Panc1 (cell line): Measurements from ENCODE around the gene NINL. TPM values are rescaled to one million over a fixed set of nuclear protein-coding genes. Genes with fewer than 3 reads are reported as not detected.
"Not testable (repeated sequence)": the region's sequence is repeated elsewhere in the genome, so short reads cannot be mapped to it uniquely, and the experiment has no call there.

Source experiments
- ATAC-seq: fragments of 200-7000 bp; cut with Tn5 transposase; 2 replicates; pipeline ENCODE4 v1.9.1; 2020; ENCODE audit warnings: mild to moderate bottlenecking, moderate library complexity
- BruUV-seq: library from RNA; stranded (reverse); fragments of 400-500 nt; replicated peaks from 2 replicates; lab custom pipeline; 2021; lab: Mats Ljungman, UMichigan
- CTCF ChIA-PET: fragments of 300-600 bp; sonication (Branson Sonifier 250); formaldehyde crosslinking; loops from one replicate; lab custom pipeline; 2022; ENCODE audit warnings: antibody characterized with exemption; lab: Charles Lee
- POLR2A ChIA-PET: fragments of 300-600 bp; sonication (Branson Sonifier 250); formaldehyde crosslinking; loops from one replicate; lab custom pipeline; 2022; ENCODE audit warnings: antibody characterized with exemption; lab: Charles Lee
- DNase-seq: peaks from one replicate; pipeline ENCODE4 v3.0.0-alpha.2; 2010; ENCODE audit warnings: low read depth, low spot score
- H3K27ac ChIP-seq: 2 replicates; pipeline ENCODE4 v1.5.1; 2011; ENCODE audit warnings: mild to moderate bottlenecking, low read length, inconsistent platforms
- H3K27me3 ChIP-seq: fragments of 200-500 bp; sonication (Bioruptor generic); 2 replicates; pipeline ENCODE4 v1.6.0; 2014; ENCODE audit warnings: low read length, inconsistent platforms; ENCODE audit not compliant: control insufficient read depth, insufficient read depth
- H3K36me3 ChIP-seq: fragments of 200-500 bp; sonication (Bioruptor generic); 2 replicates; pipeline ENCODE4 v1.5.1; 2014; ENCODE audit warnings: inconsistent platforms, mild to moderate bottlenecking, low read length, moderate library complexity; ENCODE audit not compliant: control insufficient read depth, insufficient read depth
- H3K4me1 ChIP-seq: 2 replicates; pipeline ENCODE4 v1.5.1; 2011; ENCODE audit warnings: inconsistent platforms, mild to moderate bottlenecking, low read length, moderate library complexity; ENCODE audit not compliant: control insufficient read depth, insufficient read depth
- H3K4me3 ChIP-seq, 2 experiments: 2 replicates each; pipeline ENCODE4 v1.5.1; 2011 to 2012; ENCODE audit warnings: low read depth in 2 of 2, low read length in 2 of 2, mild to moderate bottlenecking in 2 of 2, inconsistent platforms in 1 of 2, moderate library complexity in 1 of 2
- H3K9me3 ChIP-seq: fragments of 200-500 bp; sonication (Bioruptor generic); 2 replicates; pipeline ENCODE4 v1.5.1; 2014; ENCODE audit warnings: low read depth, mild to moderate bottlenecking, inconsistent platforms, low read length, moderate library complexity; ENCODE audit not compliant: control insufficient read depth, insufficient read depth
- POLR2AphosphoS5 ChIP-seq: IDR thresholded peaks from 2 replicates; pipeline ENCODE4 v1.6.1; 2012; ENCODE audit warnings: mild to moderate bottlenecking, low read depth, low read length, moderate library complexity
- SIN3A ChIP-seq: IDR thresholded peaks from 2 replicates; pipeline ENCODE4 v1.6.1; 2012; ENCODE audit warnings: low read depth, mild to moderate bottlenecking, low read length, moderate library complexity, borderline replicate concordance; ENCODE audit not compliant: insufficient read depth
- TCF7L2 ChIP-seq: IDR thresholded peaks from 2 replicates; pipeline ENCODE4 v1.6.1; 2011; ENCODE audit warnings: mild to moderate bottlenecking, low read depth, low read length, inconsistent platforms
- in situ Hi-C: cut with HindIII; loops from 2 replicates; pipeline ENCODE4 v1.10.0; 2016; ENCODE audit warnings: low sequenced_read_pairs, low pct_unique_long_range_greater_than_20kb
- intact Hi-C: fragments of 100-400 bp; cut with micrococcal nuclease; formaldehyde crosslinking; loops from one replicate; pipeline ENCODE4 v1.10.0; 2022; ENCODE audit not compliant: unreplicated experiment
- total RNA-seq: library from RNA; stranded (reverse); gene quantifications from one replicate; pipeline ENCODE4 v1.2.1, GENCODE V29; 2021; ENCODE audit not compliant: unreplicated experiment
- TF ChIP-seq, protein P1 (sequence below), 2 experiments: IDR thresholded peaks; 2 replicates each; pipeline ENCODE4 v1.6.1; 2011 to 2012; ENCODE audit warnings: low read depth in 2 of 2, control low read depth in 1 of 2, low read length in 1 of 2, mild to moderate bottlenecking in 1 of 2, moderate library complexity in 1 of 2; ENCODE audit not compliant: insufficient read depth in 1 of 2
- TF ChIP-seq, protein P2 (sequence below): fragments of 450-650 bp; IDR thresholded peaks from 2 replicates; pipeline ENCODE4 v1.5.1; 2017; ENCODE audit warnings: mild to moderate bottlenecking

NINL gene
- total RNA-seq, 1 experiment from 2014 or later = 25.0 TPM

DNA sequence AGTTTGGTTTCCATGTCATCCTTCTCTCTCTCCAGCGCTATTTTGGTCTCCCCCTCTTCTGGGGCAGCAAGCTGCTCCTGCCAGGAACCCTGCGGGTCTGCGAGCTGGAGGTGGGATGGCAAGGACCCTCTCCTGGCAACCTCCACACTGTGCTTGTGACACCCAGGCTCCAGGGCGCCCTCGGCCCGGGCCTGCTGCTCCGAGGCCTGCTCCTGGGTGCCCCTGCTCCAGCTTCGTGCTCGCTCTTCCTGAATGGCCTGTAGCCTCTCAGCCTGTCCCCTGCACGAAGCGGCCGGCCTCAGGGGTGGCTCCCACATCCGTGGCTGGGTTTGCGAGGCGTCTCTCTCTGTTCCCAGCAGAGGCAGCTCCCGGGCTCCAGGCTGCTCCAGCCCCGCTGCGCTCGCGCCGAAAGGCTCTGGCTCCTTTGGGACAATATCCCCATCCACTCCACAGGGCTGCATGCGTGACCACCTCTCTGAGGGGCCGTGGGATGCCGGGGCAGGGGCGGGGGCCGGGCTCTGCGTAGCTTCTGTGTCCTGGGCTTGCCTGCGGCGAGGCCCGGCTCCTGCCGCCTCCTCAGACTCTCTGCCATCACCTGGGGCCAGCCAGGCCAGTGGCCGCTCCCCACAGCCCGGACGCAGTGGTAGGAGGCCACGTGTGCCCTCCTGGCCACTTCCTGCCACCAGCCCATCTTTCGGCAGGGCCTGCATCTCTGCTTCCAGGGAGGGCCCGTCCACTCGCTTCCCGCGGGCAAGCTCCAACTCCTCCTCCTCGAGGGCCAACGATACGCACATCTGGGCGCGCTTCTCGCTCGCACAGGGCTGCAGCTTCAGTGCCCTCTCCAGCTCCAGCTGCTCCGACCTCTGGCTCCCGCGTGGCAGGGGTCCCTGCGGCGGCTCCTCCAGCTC, 109.0 kb downstream of the NINL start:
- no peaks in the 10 kb centered on the region for H3K36me3 ChIP-seq
- no peaks in the 10 kb centered on the region for H3K9me3 ChIP-seq
- ChIA-PET POLR2A (no interaction called here), CTCF (no interaction called here)
- no peak overlapping the region for H3K27ac ChIP-seq
- TF ChIP-seq, protein P1, sequence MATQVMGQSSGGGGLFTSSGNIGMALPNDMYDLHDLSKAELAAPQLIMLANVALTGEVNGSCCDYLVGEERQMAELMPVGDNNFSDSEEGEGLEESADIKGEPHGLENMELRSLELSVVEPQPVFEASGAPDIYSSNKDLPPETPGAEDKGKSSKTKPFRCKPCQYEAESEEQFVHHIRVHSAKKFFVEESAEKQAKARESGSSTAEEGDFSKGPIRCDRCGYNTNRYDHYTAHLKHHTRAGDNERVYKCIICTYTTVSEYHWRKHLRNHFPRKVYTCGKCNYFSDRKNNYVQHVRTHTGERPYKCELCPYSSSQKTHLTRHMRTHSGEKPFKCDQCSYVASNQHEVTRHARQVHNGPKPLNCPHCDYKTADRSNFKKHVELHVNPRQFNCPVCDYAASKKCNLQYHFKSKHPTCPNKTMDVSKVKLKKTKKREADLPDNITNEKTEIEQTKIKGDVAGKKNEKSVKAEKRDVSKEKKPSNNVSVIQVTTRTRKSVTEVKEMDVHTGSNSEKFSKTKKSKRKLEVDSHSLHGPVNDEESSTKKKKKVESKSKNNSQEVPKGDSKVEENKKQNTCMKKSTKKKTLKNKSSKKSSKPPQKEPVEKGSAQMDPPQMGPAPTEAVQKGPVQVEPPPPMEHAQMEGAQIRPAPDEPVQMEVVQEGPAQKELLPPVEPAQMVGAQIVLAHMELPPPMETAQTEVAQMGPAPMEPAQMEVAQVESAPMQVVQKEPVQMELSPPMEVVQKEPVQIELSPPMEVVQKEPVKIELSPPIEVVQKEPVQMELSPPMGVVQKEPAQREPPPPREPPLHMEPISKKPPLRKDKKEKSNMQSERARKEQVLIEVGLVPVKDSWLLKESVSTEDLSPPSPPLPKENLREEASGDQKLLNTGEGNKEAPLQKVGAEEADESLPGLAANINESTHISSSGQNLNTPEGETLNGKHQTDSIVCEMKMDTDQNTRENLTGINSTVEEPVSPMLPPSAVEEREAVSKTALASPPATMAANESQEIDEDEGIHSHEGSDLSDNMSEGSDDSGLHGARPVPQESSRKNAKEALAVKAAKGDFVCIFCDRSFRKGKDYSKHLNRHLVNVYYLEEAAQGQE (IDR thresholded peaks at IDR 0.05; ENCODE audit: insufficient read depth in 1 of 2, low read depth in 2 of 2, low read length in 1 of 2) = no peak
- TF ChIP-seq, protein P2, sequence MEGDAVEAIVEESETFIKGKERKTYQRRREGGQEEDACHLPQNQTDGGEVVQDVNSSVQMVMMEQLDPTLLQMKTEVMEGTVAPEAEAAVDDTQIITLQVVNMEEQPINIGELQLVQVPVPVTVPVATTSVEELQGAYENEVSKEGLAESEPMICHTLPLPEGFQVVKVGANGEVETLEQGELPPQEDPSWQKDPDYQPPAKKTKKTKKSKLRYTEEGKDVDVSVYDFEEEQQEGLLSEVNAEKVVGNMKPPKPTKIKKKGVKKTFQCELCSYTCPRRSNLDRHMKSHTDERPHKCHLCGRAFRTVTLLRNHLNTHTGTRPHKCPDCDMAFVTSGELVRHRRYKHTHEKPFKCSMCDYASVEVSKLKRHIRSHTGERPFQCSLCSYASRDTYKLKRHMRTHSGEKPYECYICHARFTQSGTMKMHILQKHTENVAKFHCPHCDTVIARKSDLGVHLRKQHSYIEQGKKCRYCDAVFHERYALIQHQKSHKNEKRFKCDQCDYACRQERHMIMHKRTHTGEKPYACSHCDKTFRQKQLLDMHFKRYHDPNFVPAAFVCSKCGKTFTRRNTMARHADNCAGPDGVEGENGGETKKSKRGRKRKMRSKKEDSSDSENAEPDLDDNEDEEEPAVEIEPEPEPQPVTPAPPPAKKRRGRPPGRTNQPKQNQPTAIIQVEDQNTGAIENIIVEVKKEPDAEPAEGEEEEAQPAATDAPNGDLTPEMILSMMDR = no peak
- TF ChIP-seq TCF7L2 (no peak), SIN3A (no peak), POLR2AphosphoS5 (no peak)
- in situ Hi-C loops = no loop called here
- no peak overlapping the region for H3K4me3 ChIP-seq
- intact Hi-C loops = no loop called here
- ATAC-seq (no peak), DNase-seq (no peak)
- no TSS peak for BruUV-seq
- no peaks in the 10 kb centered on the region for H3K4me1 ChIP-seq
- no peaks in the 10 kb centered on the region for H3K27me3 ChIP-seq

DNA sequence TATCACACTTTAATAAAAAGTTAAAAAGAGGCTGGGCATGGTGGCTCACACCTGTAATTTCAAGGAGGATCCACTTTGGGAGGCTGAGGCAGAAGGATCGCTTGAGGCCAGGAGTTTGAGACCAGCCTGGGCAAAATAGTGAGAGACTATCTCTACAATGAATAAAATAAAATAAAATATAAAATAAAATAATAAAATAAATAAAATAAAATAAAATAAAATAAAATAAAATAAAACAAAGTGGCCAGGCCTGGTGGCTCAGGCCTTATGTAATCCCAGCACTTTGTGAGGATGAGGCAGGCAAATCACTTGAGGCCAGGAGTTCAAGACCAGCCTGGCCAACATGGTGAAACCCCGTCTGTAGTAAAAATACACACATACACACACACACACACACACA, 112.0 kb downstream of the NINL start:
- H3K4me3 ChIP-seq, intact Hi-C loops, H3K4me1 ChIP-seq, DNase-seq, in situ Hi-C loops, H3K27ac ChIP-seq, H3K27me3 ChIP-seq, H3K36me3 ChIP-seq, H3K9me3 ChIP-seq, ATAC-seq, POLR2A ChIA-PET, BruUV-seq, CTCF ChIA-PET: not testable (repeated sequence)

DNA sequence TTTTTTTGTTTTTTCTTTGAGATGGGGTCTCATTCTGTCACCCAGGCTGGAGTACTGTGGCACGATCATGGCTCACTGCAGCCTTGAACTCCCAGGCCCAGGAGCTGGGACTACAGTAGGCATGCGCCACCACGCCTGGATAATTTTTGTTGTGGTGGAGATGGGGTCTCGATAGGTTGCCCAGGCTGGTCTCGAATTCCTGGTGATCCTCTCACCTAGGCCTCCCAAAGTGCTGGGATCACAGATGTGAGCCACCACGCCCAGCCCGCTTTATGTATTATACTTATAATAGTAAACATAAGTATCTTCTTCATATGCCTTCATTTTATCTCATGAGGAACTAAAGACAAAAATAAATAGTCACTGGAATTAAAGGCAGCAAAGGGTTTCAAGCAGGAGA, 114.3 kb downstream of the NINL start:
- no peak overlapping the region for H3K27ac ChIP-seq
- no peaks in the 10 kb centered on the region for H3K4me1 ChIP-seq
- no peaks in the 10 kb centered on the region for H3K27me3 ChIP-seq
- DNase-seq (no peak), ATAC-seq (no peak)
- CTCF ChIA-PET = no interaction called here
- H3K9me3 ChIP-seq = no peaks in the 10 kb centered on the region
- H3K36me3 ChIP-seq = no peaks in the 10 kb centered on the region; the same call in 1 of the 2 replicates
- H3K4me3 ChIP-seq = no peak overlapping the region
- no peak for TF ChIP-seq TCF7L2
- TF ChIP-seq, protein P1 (IDR thresholded peaks at IDR 0.05; ENCODE audit: insufficient read depth in 1 of 2, low read depth in 2 of 2, low read length in 1 of 2) = no peak
- TF ChIP-seq POLR2AphosphoS5 = no peak
- TF ChIP-seq, protein P2 = no peak
- no peak for TF ChIP-seq SIN3A
- BruUV-seq = no TSS peak
- POLR2A ChIA-PET = no interaction called here
- in situ Hi-C loops = no loop called here
- intact Hi-C loops = no loop called here
